ENCODE data around the gene RSAD2.
"Not testable (repeated sequence)": the region's sequence is repeated elsewhere in the genome, so short reads cannot be mapped to it uniquely, and the experiment has no call there.

DNA sequence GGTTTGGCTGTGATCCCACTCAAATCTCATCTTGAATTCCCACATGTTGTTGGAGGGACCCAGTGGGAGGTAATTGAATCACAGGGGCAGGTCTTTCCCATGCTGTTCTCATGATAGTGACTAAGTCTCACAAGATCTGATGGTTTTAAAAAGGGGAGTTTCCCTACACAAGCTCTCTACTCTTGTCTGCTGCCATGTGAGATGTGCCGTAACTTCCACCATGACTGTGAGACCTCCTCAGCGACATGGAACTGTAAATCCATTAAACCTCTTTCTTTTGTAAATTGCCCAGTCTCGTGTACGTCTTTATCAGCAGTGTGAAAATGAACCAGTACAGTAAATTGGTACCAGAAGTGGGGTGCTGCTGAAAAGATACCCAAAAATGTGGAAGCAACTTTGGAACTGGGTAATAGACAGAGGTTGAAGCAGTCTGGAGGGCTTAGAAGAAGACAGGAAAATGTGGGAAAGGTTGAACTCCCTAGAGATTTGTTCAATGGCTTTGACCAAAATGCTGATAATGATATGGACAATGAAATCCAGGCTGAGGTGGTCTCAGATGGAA lies 19.0 kb upstream of the RSAD2 start:
- TF ChIP-seq EZH2 (optimal IDR thresholded peaks at IDR 0.05; ENCODE audit: low read depth, low read length); CTCF (IDR thresholded peaks at IDR 0.05; ENCODE audit: low read length): not testable (repeated sequence)

All from MM.1S (cell line).